Measurements from ENCODE around the gene LCP1.

Gene LCP1

GRCh38 chr13:46111151-46111550 is 70.8 kb downstream of the LCP1 start:
- H3K4me3 ChIP-seq (replicated peaks; ENCODE audit: low read depth, low read length): no peak overlapping the region
- TF ChIP-seq CTCF (IDR thresholded peaks at IDR 0.05; ENCODE audit: insufficient read depth, low read length, poor library complexity, severe bottlenecking): no peak

GRCh38 chr13:46109451-46109850 is 72.5 kb downstream of the LCP1 start:
- Histone ChIP-seq H3K36me3 (ENCODE audit: control insufficient read depth, insufficient read depth, low read length) (no peaks in the 10 kb centered on the region), H3K27me3 (replicated peaks; ENCODE audit: control insufficient read depth, insufficient read depth, low read length) (no peaks in the 10 kb centered on the region), H3K4me3 (replicated peaks; ENCODE audit: low read depth, low read length) (no peak overlapping the region)
- DNase-seq (ENCODE audit: extremely low read depth, insufficient read length): no peak
- no peak for TF ChIP-seq CTCF (IDR thresholded peaks at IDR 0.05; ENCODE audit: insufficient read depth, low read length, poor library complexity, severe bottlenecking)

More at GRCh38 chr13:46111151-46111550, 70.8 kb downstream of the LCP1 start:
- DNase-seq (ENCODE audit: extremely low read depth, insufficient read length): no peak
- Histone ChIP-seq H3K27me3 (replicated peaks; ENCODE audit: control insufficient read depth, insufficient read depth, low read length) (no peaks in the 10 kb centered on the region), H3K36me3 (ENCODE audit: control insufficient read depth, insufficient read depth, low read length) (no peaks in the 10 kb centered on the region)

- H3K4me3 ChIP-seq (replicated peaks; ENCODE audit: low read depth, low read length): no peak overlapping the region
- TF ChIP-seq CTCF (IDR thresholded peaks at IDR 0.05; ENCODE audit: insufficient read depth, low read length, poor library complexity, severe bottlenecking): no peak
- DNase-seq (ENCODE audit: extremely low read depth, insufficient read length): no peak
- no peaks in the 10 kb centered on the region for H3K36me3 ChIP-seq (ENCODE audit: control insufficient read depth, insufficient read depth, low read length)
- no peaks in the 10 kb centered on the region for H3K27me3 ChIP-seq (replicated peaks; ENCODE audit: control insufficient read depth, insufficient read depth, low read length)
Observed at GRCh38 chr13:46106839-46107371, 75.1 kb downstream of the LCP1 start.

- H3K4me3 ChIP-seq (replicated peaks; ENCODE audit: low read depth, low read length): no peak within 1 kb of the TSS
- no peak for DNase-seq (ENCODE audit: extremely low read depth, insufficient read length)
- H3K36me3 ChIP-seq (ENCODE audit: control insufficient read depth, insufficient read depth, low read length): no peaks in the 10 kb centered on the region
- H3K27me3 ChIP-seq (replicated peaks; ENCODE audit: control insufficient read depth, insufficient read depth, low read length): no peaks in the 10 kb centered on the region
- TF ChIP-seq CTCF (IDR thresholded peaks at IDR 0.05; ENCODE audit: insufficient read depth, low read length, poor library complexity, severe bottlenecking): no peak
Observed at GRCh38 chr13:46104868-46105267, 77.1 kb downstream of the LCP1 start, which contains the start of gene CPB2. TSS of gene CPB2 (minus strand) at chr13:46105033. CDS start at chr13:46105009, 24 bp downstream.

- DNase-seq (ENCODE audit: extremely low read depth, insufficient read length): no peak
- no peak for TF ChIP-seq CTCF (IDR thresholded peaks at IDR 0.05; ENCODE audit: insufficient read depth, low read length, poor library complexity, severe bottlenecking)
- no peaks in the 10 kb centered on the region for H3K27me3 ChIP-seq (replicated peaks; ENCODE audit: control insufficient read depth, insufficient read depth, low read length)
- no peaks in the 10 kb centered on the region for H3K36me3 ChIP-seq (ENCODE audit: control insufficient read depth, insufficient read depth, low read length)
- no peak overlapping the region for H3K4me3 ChIP-seq (replicated peaks; ENCODE audit: low read depth, low read length)
Observed at GRCh38 chr13:46103037-46103436, 78.9 kb downstream of the LCP1 start.

- no peaks in the 10 kb centered on the region for H3K27me3 ChIP-seq (replicated peaks; ENCODE audit: control insufficient read depth, insufficient read depth, low read length)
- DNase-seq (ENCODE audit: extremely low read depth, insufficient read length): no peak
- H3K4me3 ChIP-seq (replicated peaks; ENCODE audit: low read depth, low read length): no peak overlapping the region
- no peak for TF ChIP-seq CTCF (IDR thresholded peaks at IDR 0.05; ENCODE audit: insufficient read depth, low read length, poor library complexity, severe bottlenecking)
- H3K36me3 ChIP-seq (ENCODE audit: control insufficient read depth, insufficient read depth, low read length): no peaks in the 10 kb centered on the region
Observed at GRCh38 chr13:46102255-46102605, 79.7 kb downstream of the LCP1 start.

Data from GM06990 (cell line).